Bronchial epithelial cell (primary cell): ENCODE results near the gene ZBTB42. TPM values are rescaled to one million over a fixed set of nuclear protein-coding genes. Genes with fewer than 3 reads are reported as not detected.
A peak's percentile ranks its signal among the peaks of the same experiment; 100 is the strongest.

Experiments used
- DNase-seq: peaks from one replicate; pipeline ENCODE4 v3.0.0-alpha.2; 2010; ENCODE audit warnings: low read depth
- FAIRE-seq: peaks from 2 replicates; lab custom pipeline; 2011; peaks lifted over from hg19 to GRCh38; lab: Jason Lieb, UNC
- H3K27me3 ChIP-seq: 2 replicates; pipeline ENCODE4 v1.5.1; 2011; ENCODE audit warnings: low read length; ENCODE audit not compliant: control insufficient read depth, insufficient read depth
- H3K36me3 ChIP-seq: 2 replicates; pipeline ENCODE4 v1.5.1; 2011; ENCODE audit warnings: low read length; ENCODE audit not compliant: control insufficient read depth, insufficient read depth
- H3K4me3 ChIP-seq: 2 replicates; pipeline ENCODE4 v1.5.1; 2011; ENCODE audit warnings: mild to moderate bottlenecking, low read depth, low read length, control low read depth
- CTCF ChIP-seq: IDR thresholded peaks from 2 replicates; pipeline ENCODE4 v1.5.1; 2011; ENCODE audit warnings: mild to moderate bottlenecking, moderate library complexity, low read length, control low read depth, inconsistent platforms; ENCODE audit not compliant: insufficient read depth, severe bottlenecking
- total RNA-seq: library from RNA; depleted of rRNA; stranded (reverse); fragments of >200 nt; gene quantifications from 2 replicates; pipeline ENCODE4 v1.2.1, GENCODE V29; 2014

The ZBTB42 gene
- 5.2 and 5.3 TPM in 2 replicates for total RNA-seq

- no peak for TF ChIP-seq CTCF
- peak; percentile 62 for DNase-seq
- H3K27me3 ChIP-seq = no peaks in the 10 kb centered on the region
- FAIRE-seq = no peak
- H3K36me3 ChIP-seq = peaks cover 3% of the 10 kb centered on the region
- H3K4me3 ChIP-seq = peak within 1 kb of the TSS; percentile 64
These were observed at the start of gene ZBTB42 for GRCh38 chr14:104800771-104801519. Gene ZBTB42, plus strand, starts transcription at chr14:104801101. Its CDS starts 97 bp downstream, at chr14:104801198.

GRCh38 chr14:104751539-104752422, 49.1 kb upstream of the ZBTB42 start:
- TF ChIP-seq CTCF = no peak
- Histone ChIP-seq H3K4me3 (peak overlapping the region; percentile 82), H3K27me3 (no peaks in the 10 kb centered on the region), H3K36me3 (peaks cover 16% of the 10 kb centered on the region)
- FAIRE-seq = no peak
- DNase-seq = no peak

- Histone ChIP-seq H3K4me3 (peak overlapping the region; percentile 82), H3K36me3 (peaks cover 22% of the 10 kb centered on the region), H3K27me3 (no peaks in the 10 kb centered on the region)
- FAIRE-seq = no peak
- no peak for TF ChIP-seq CTCF
- no peak for DNase-seq
These were observed 48.5 kb upstream of the ZBTB42 start for GRCh38 chr14:104752423-104752734.

- DNase-seq (peak; percentile 96), FAIRE-seq (no peak)
- Histone ChIP-seq H3K27me3 (no peaks in the 10 kb centered on the region), H3K4me3 (peak within 1 kb of the TSS; percentile 82), H3K36me3 (peaks cover 26% of the 10 kb centered on the region)
- TF ChIP-seq CTCF = no peak
These were observed 48.0 kb upstream of the ZBTB42 start, which contains the start of gene SIVA1 for GRCh38 chr14:104752735-104753527. Gene SIVA1, plus strand, starts transcription at chr14:104753147. Its CDS starts 55 bp downstream, at chr14:104753202.

GRCh38 chr14:104753528-104754212, 47.2 kb upstream of the ZBTB42 start:
- FAIRE-seq (no peak), DNase-seq (peak; percentile 35)
- no peak for TF ChIP-seq CTCF
- Histone ChIP-seq H3K36me3 (peaks cover 29% of the 10 kb centered on the region), H3K27me3 (no peaks in the 10 kb centered on the region), H3K4me3 (peak overlapping the region; percentile 82)
